PC-9 (cell line): ENCODE results near the gene ULBP1. TPM values are rescaled to one million over a fixed set of nuclear protein-coding genes. Genes with fewer than 3 reads are reported as not detected.

ENCODE experiments used
- BruUV-seq: library from RNA; stranded (reverse); fragments of 400-500 nt; replicated peaks from 2 replicates; lab custom pipeline; 2021; lab: Mats Ljungman, UMichigan
- CTCF ChIA-PET: fragments of 300-600 bp; sonication (Branson Sonifier 250); formaldehyde crosslinking; loops from one replicate; lab custom pipeline; 2022; ENCODE audit warnings: antibody characterized with exemption; lab: Charles Lee
- POLR2A ChIA-PET: fragments of 300-600 bp; sonication (Branson Sonifier 250); formaldehyde crosslinking; loops from one replicate; lab custom pipeline; 2022; ENCODE audit warnings: antibody characterized with exemption; ENCODE audit not compliant: unreplicated experiment; lab: Charles Lee
- DNase-seq, 2 experiments: peaks; one replicate each; pipeline versions ENCODE4 v3.0.0 to v3.0.0-alpha.2; 2015 to 2022; ENCODE audit warnings: mixed read lengths in 1 of 2
- H2AFZ ChIP-seq: fragments of 200-600 bp; sonication (generic); 2 replicates; pipeline ENCODE4 v1.8.1; 2017; ENCODE audit warnings: antibody characterized with exemption
- H3F3A ChIP-seq: fragments of 200-600 bp; sonication (generic); 2 replicates; pipeline ENCODE4 v1.8.1; 2017; ENCODE audit warnings: antibody characterized with exemption, mild to moderate bottlenecking, low read depth; ENCODE audit not compliant: insufficient read depth
- H3K27ac ChIP-seq: fragments of 200-600 bp; sonication (generic); 2 replicates; pipeline ENCODE4 v1.6.1; 2016; ENCODE audit warnings: mixed run types
- H3K27me3 ChIP-seq: fragments of 200-600 bp; sonication (generic); 2 replicates; pipeline ENCODE4 v1.6.1; 2016; ENCODE audit warnings: low read depth, mixed run types; ENCODE audit not compliant: insufficient read depth
- H3K36me3 ChIP-seq: fragments of 200-600 bp; sonication (generic); 2 replicates; pipeline ENCODE4 v1.6.1; 2016; ENCODE audit warnings: low read depth, mixed run types
- H3K4me1 ChIP-seq: fragments of 200-600 bp; sonication (generic); replicated peaks from 2 replicates; pipeline ENCODE4 v1.6.1; 2016; ENCODE audit warnings: mixed run types; ENCODE audit not compliant: insufficient read depth
- H3K4me2 ChIP-seq: fragments of 200-600 bp; sonication (generic); 2 replicates; pipeline ENCODE4 v1.6.1; 2017; ENCODE audit warnings: mixed run types
- H3K4me3 ChIP-seq: fragments of 200-600 bp; sonication (generic); 2 replicates; pipeline ENCODE4 v1.6.1; 2016; ENCODE audit warnings: mixed run types
- H3K79me2 ChIP-seq: fragments of 200-600 bp; sonication (generic); 2 replicates; pipeline ENCODE4 v1.6.1; 2017; ENCODE audit warnings: low read depth, mixed run types
- H3K9me2 ChIP-seq: fragments of 200-600 bp; sonication (generic); 2 replicates; pipeline ENCODE4 v1.8.1; 2017; ENCODE audit warnings: mild to moderate bottlenecking; ENCODE audit not compliant: insufficient read depth
- H3K9me3 ChIP-seq: fragments of 200-600 bp; sonication (generic); 2 replicates; pipeline ENCODE4 v1.8.1; 2016; ENCODE audit warnings: low read depth; ENCODE audit not compliant: insufficient read depth
- H4K20me1 ChIP-seq: fragments of 200-600 bp; sonication (generic); 2 replicates; pipeline ENCODE4 v1.8.1; 2017; ENCODE audit not compliant: insufficient read depth
- CTCF ChIP-seq: fragments of 200-600 bp; sonication (generic); conservative IDR thresholded peaks from 2 replicates; pipeline ENCODE4 v1.6.1; 2017; ENCODE audit warnings: mixed run types, antibody characterized with exemption, mild to moderate bottlenecking, moderate library complexity
- EZH2 ChIP-seq: fragments of 200-600 bp; sonication (generic); IDR thresholded peaks from 2 replicates; pipeline ENCODE4 v1.8.0; 2017; ENCODE audit warnings: antibody characterized with exemption, low read depth
- intact Hi-C: fragments of 100-400 bp; cut with micrococcal nuclease; formaldehyde crosslinking; loops from one replicate; pipeline ENCODE4 v1.10.0; 2022; ENCODE audit not compliant: unreplicated experiment
- total RNA-seq: library from RNA; stranded (reverse); gene quantifications from 2 replicates; pipeline ENCODE4 v1.2.3, GENCODE V29; 2021

ULBP1 gene
- total RNA-seq, 1 experiment from 2014 or later: 3.3 TPM

GRCh38 chr6:149938571-149939355 is 25.0 kb upstream of the ULBP1 start:
- CTCF ChIA-PET: no interaction called here
- H3K27ac ChIP-seq: no peak overlapping the region
- no peaks in the 10 kb centered on the region for H3K36me3 ChIP-seq
- peak overlapping the region; percentile 99 for H3K4me2 ChIP-seq
- peak overlapping the region; percentile 96 for H2AFZ ChIP-seq
- H3K9me3 ChIP-seq: no peaks in the 10 kb centered on the region
- POLR2A ChIA-PET: no interaction called here
- peaks cover 8% of the 10 kb centered on the region for H3K4me1 ChIP-seq
- DNase-seq: no peak
- BruUV-seq: no TSS peak
- intact Hi-C loops: loop anchor here (5.0 to 10.0 kb wide), 2 partner anchors 399 to 1396 kb away; no protein-coding TSS in a partner anchor
- peak overlapping the region; percentile 68 for H3K4me3 ChIP-seq
- H3K9me2 ChIP-seq: no peaks in the 10 kb centered on the region
- H3K27me3 ChIP-seq: no peaks in the 10 kb centered on the region
- H3F3A ChIP-seq: no peaks in the 10 kb centered on the region; the same call in 1 of the 2 replicates
- TF ChIP-seq EZH2 (no peak), CTCF (no peak)
- H3K79me2 ChIP-seq: no peaks in the 10 kb centered on the region
- H4K20me1 ChIP-seq: no peaks in the 10 kb centered on the region

DNA sequence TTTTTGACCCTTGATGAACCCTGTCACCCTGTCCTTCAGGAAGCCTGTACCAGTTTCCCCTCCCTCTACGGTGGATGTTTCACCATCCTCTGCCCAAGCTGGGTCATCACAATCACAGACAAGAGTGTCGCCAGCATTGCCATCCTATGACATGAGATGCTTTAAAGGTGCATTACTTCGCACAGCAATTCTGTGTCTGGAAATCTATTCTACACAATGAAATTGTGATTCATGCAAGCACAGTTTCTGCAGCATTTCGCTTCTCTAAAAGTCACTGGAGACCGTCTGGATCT is 24.4 kb upstream of the ULBP1 start:
- Histone ChIP-seq H3K27me3 (no peaks in the 10 kb centered on the region), H3F3A (no peaks in the 10 kb centered on the region; the same call in 1 of the 2 replicates), H3K9me2 (no peaks in the 10 kb centered on the region), H3K4me2 (peak overlapping the region; percentile 99), H2AFZ (no peak overlapping the region), H4K20me1 (no peaks in the 10 kb centered on the region), H3K9me3 (no peaks in the 10 kb centered on the region), H3K36me3 (no peaks in the 10 kb centered on the region), H3K27ac (no peak overlapping the region), H3K79me2 (no peaks in the 10 kb centered on the region), H3K4me1 (0 out of 2 replicates have a peak, but pooled peaks cover 5% of the 10 kb centered on the region), H3K4me3 (peak overlapping the region; percentile 68; the same call in 1 of the 2 replicates)
- intact Hi-C loops: loop anchor here (5.0 to 10.0 kb wide), 2 partner anchors 398 to 1395 kb away; no protein-coding TSS in a partner anchor
- no peak for DNase-seq
- ChIA-PET CTCF (no interaction called here), POLR2A (no interaction called here)
- no TSS peak for BruUV-seq
- TF ChIP-seq EZH2 (no peak), CTCF (no peak)

DNA sequence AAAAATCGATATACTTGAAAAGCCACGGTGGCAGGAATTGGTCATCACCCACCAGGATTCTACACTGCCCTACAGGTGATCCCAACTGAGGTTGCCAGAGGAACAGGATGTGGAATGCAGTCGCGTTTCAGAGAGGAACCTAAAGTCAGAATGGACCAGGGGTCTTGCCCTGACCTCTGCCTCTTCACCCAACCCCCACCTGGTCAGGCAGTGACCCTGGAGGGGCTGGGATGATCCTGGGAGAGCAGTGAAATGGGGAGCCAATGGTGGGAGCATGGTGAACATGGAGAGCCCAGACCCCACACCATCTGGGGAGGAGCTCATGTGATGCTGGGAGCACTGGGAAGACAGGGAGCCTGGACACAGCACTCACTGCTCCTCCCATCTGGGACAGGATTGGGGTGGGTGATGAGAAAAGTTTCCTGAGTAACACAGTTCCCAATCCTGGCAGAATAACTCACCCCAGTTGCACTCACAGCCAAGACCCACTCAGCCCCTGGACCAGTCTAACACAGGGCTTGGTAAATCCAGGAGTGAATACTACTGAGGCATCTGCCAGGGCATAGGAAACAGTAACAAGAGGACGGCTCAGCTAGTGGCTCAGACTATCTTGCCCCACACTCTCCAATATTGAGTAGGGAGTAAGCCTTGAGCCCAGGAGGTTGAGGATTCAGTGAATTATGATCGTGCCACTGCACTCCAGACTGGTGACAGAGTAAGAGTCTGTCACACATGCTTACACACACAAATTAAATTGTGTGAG is 23.7 kb upstream of the ULBP1 start:
- H3K4me3 ChIP-seq: no peak overlapping the region
- CTCF ChIA-PET: no interaction called here
- no peak for DNase-seq
- H3K9me2 ChIP-seq: no peaks in the 10 kb centered on the region
- BruUV-seq: no TSS peak
- intact Hi-C loops: loop anchor here (5.0 to 10.0 kb wide), 2 partner anchors 397 to 1395 kb away; no protein-coding TSS in a partner anchor
- H3K79me2 ChIP-seq: no peaks in the 10 kb centered on the region
- no peak overlapping the region for H3K27ac ChIP-seq
- no peak overlapping the region for H2AFZ ChIP-seq
- H3K4me1 ChIP-seq: 0 out of 2 replicates have a peak, but pooled peaks cover 5% of the 10 kb centered on the region
- POLR2A ChIA-PET: no interaction called here
- H3K9me3 ChIP-seq: no peaks in the 10 kb centered on the region
- no peak for TF ChIP-seq CTCF
- TF ChIP-seq EZH2: no peak
- H4K20me1 ChIP-seq: no peaks in the 10 kb centered on the region
- no peak overlapping the region for H3K4me2 ChIP-seq
- no peaks in the 10 kb centered on the region for H3K27me3 ChIP-seq
- no peaks in the 10 kb centered on the region for H3K36me3 ChIP-seq
- no peaks in the 10 kb centered on the region; the same call in 1 of the 2 replicates for H3F3A ChIP-seq
